Fibroblast of lung (primary cell): ENCODE measurements around the gene ADAMTS9.

Source experiments
- CTCF ChIP-seq, 2 donors: IDR thresholded peaks in 1 of 2; conservative IDR thresholded peaks in 1 of 2; 1 replicate in 1 of 2; 2 replicates in 1 of 2; pipeline ENCODE4 v1.5.1; 2011 to 2012; ENCODE audit warnings: low read length in 2 of 2, control low read depth in 1 of 2, inconsistent platforms in 1 of 2, low read depth in 1 of 2, mild to moderate bottlenecking in 1 of 2
- EZH2 ChIP-seq: IDR thresholded peaks from 2 replicates; pipeline ENCODE4 v1.5.1; 2012; ENCODE audit warnings: low read length, control low read depth, mild to moderate bottlenecking; ENCODE audit errors: missing control alignments

- TF ChIP-seq CTCF (conservative IDR thresholded peaks at IDR 0.05 in 1 of 2, IDR thresholded peaks at IDR 0.05 in 1 of 2; ENCODE audit: low read depth in 1 of 2, low read length in 2 of 2) (no peak), EZH2 (no peak)
Measured at GRCh38 chr3:64601824-64602223, 86.0 kb downstream of the ADAMTS9 start.
